ENCODE measurements around the gene PPAT.
"Not testable (repeated sequence)": the region's sequence is repeated elsewhere in the genome, so short reads cannot be mapped to it uniquely, and the experiment has no call there.

Gene PPAT

DNA sequence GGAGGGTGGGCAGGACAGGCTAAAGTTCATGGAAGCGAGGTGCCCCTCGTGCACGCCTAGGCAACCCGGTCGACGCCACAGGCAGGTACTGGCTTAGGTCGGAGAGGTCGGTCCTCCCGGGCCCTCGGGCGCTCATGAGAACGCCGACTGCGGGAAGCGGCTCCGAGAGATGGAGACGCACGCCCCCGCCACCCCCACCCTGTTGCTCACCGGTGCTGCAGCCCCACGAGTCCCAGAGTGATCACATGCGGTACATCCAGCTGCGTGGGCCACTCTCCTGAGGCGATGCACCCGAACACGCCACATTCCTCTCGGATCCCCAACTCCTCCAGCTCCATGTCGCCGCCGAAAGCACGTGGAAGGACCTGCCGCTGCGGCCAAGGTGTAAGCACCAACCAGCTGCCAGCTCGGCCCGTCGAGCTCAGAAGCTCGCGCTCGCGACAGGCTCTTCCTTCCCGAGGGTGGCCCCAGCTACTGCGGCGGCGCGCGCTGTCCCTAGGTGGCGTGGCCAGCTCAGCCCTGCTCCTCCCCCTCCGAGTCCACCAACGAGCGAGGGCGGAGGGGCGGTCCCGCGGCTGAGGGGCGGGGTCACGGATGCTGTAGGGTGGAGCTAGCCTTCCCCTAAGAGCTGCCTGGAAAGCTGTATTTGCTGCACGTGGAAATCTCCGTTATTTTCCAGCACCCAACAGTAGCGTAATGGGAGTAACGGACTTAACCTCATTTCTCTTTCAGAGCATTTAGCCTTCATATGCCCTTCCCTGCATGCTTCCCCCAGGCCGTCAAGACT, at the start of gene PPAT:
Gene PPAT, minus strand, starts transcription at position 476 of the 787 bp plus-strand sequence. Its CDS starts 138 bp downstream, at position 338.
- DNase-seq (ENCODE audit: low spot score), result peak; percentile 82

DNA sequence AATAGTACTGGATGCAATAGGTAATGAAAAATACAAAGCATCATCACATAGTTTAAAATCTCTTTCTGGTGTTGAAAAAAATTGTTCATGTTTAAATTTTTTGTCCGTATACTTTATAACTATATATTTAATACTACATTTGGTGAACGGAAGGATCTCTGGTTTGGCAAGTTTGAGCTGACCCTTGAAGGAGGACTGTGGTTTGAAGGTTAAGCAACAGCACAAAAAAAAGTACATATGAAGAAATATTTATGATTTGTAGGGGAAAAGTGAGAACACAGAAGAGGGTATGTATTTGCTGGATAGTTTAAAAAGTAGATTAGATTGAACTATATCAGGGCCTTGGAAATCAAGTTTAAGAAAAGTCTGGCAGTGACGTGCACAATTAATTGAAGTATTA, 45.3 kb upstream of the PPAT start:
- DNase-seq (ENCODE audit: low spot score), result no peak

DNA sequence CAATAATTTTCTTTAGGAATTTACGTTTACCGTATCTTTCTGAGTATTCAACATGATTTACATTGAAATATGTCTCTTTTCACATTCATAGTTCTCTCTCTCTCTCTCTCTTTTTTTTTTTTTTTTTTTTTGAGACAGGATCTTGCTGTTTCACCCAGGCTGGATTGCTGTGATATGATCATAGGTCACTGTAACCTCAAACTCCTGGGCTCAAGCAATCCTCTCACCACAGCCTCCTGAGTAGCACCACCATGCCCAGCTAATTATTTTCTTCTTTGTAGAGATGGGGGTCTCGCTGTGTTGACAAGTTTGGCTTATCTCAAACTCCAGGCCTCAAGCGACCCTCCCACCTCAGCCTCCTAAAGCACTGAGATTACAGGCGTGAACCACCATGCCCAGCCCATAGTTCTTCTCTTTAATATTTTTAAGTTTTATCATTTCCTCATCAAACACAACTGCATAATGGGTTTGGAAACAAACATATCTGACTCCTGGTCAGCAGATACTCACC, 41.8 kb upstream of the PPAT start:
- DNase-seq (ENCODE audit: low spot score), result no peak

DNA sequence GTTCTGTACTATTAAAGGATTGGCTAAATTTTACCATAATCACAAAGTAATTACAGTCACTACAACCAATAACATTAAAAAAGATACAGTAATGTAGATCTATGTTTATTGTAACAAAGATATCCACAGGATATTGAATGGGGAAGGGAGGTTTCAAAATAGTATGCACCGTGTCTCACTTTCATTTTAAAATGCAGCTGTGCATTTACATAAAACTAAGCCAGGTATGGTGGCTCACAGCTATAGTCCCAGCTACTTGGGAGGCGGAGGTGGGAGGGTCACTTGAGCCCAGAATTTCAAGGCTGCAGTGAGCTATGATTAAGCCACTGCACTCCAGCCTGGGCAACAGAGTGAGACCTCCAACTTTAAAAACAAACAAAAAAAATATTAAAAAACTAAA, 40.5 kb upstream of the PPAT start:
- DNase-seq (ENCODE audit: low spot score), result no peak

DNA sequence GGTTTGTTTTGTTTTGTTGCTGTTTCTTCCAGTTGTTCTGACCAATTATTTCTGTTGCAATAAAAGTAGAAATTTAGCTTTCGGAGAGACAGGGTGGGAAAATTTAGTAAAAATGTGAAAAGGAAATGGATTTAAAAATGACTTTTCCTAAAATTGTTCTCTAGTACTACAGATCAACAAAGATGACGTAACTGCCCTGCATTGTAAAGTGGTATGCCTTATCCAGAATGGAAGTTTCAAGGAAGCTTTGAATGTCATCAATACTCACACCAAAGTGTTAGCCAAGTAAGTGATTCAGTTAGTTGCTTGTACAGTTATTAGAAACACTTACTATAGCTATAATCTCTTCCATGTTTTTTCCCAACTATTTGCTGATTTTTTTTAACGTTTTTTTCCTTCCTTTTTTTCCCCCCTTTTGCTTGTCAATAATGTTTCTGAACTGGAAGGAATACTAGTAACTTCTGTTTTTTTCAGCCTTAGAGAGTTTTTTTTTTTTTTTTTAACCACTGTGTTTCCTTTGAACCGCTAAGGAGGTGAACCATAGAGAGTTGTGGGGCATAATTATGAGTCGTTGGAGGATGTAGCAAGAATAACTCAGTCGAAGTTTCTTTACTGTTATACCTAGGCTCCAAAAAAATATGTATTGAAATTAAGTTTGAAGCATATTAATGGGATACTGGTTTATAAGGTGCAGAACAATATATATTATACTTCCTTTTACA, 34.2 kb upstream of the PPAT start:
- DNase-seq (ENCODE audit: low spot score), result no peak

DNA sequence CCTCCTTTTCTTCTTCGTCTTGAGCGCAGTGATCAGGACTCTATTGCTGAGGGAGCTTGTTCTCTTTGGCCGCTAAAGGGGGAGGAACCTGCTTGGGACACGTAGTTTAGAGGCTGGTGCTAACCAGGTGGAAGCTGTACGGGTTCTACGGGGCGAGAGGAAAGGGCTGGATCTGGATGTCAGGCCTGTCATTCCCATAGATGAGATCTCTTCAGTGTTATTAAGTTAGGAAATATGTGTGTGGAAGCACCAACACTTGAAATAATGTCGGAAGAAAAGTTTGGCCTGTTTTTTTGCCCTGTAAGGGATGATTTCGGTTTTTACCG, 32.6 kb upstream of the PPAT start:
- DNase-seq (ENCODE audit: low spot score), result peak; percentile 22

DNA sequence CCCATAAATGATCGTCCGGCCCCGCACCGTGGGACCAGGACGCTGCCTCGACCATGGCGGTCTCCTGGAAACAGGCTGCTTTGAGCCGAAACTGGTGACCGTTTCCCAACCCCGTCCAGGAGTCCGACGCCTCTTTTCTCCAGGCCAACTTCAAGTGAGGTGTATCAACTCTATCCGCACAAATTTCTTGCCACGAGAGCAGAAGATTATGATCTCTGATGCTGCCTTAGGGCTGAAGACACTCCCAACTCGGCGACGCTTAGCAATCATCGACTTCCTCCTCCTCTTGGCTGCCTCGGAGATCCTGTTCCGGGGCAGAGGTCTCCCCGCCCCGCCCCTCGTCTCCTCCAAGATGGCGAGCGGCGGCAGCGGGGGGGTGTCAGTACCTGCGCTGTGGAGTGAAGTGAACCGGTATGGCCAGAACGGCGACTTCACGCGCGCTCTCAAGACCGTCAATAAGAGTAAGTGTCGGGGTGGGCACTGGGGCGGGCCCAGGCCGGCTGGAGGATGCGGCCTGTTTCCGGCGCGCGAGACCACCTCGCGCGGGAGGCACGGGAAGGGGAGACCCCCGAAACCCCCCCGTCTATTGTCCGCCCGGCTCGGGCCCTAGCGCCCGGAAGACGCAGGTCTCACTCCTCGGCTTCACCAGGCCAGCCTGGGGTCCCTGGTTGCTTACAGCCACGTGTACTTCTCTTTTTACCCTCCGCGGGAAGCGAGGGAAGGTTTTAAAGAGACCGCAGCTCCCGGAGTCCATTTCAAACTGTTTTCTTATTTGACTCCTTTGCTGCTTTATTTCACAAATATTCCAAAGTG, 32.1 kb upstream of the PPAT start, which contains the start of gene SRP72:
Gene SRP72, plus strand, starts transcription at position 334 of the 813 bp plus-strand sequence. Its CDS starts 19 bp downstream, at position 353.
- DNase-seq (ENCODE audit: low spot score), result peak; percentile 59

DNA sequence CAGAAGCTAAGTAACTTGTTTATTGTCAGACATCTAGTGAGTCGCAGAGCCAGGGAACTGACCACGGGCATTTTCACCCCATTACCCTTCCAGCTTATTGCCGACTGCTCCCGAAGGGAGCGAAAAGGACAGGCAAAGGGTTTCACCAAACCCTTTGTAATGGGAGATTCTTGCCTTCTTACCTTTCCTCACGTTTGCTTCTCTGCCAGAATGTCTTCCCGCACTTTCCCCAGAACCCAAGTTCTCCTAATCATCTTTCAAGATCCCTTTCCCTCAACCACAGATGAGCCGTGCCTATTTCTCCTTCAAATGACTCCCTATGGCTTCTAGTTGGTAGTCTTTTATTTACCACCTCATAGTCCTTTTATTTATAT, 31.5 kb upstream of the PPAT start:
- DNase-seq (ENCODE audit: low spot score), result peak; percentile 10

DNA sequence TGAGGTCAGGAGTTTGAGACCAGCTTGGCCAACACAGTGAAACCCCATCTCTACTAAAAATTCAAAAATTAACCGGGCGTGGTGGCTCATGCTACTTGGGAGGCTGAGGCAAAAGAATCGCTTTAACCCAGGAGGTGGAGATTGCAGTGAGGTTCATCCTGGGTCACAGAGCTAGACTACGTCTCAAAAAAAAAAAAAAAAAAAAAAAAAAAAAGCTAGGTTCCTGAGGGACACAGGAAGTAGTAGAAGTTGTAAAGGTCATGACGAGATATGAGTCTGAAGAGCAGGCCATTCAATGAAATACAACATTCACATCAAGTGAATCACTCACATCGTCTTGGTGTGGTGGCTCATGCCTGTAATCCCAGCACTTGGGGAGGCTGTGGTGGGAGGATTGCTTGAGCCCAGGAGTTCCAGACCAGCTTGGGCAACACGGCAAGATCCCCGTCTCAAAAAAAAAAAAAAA, 30.9 kb upstream of the PPAT start:
- DNase-seq (ENCODE audit: low spot score), result peak; percentile 12

DNA sequence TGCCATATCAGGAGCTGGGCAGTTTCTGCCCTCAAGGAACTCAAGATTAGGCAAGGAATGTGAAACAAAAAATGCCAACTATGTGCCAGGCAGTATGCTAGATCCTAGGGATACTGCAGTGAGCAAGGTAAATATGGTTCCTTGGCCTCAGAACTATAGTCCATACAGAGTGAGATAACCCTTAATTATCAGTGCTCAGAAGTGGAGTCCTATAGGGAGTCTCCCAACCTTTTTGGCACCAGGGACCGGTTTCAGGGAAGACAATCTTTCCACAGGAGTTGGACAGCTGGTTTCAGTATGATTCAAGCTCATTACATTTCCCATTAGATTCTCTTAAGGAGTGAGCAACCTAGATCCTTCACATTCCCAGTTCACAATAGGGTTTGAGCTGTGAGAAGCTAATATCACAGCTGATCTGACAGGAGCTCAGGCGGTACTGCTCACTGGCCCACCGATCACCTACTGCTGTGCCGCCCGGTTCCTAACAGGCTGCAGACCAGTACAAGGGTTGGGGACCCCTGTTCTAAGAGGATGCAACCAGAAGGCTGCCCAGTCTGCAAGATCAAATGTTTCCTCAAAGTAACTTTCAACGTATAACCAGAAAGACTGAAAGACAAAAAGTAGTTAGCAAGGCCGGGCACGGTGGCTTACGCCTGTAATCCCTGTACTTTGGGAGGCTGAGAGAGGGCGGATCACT, 30.3 kb upstream of the PPAT start:
- DNase-seq (ENCODE audit: low spot score), result no peak

DNA sequence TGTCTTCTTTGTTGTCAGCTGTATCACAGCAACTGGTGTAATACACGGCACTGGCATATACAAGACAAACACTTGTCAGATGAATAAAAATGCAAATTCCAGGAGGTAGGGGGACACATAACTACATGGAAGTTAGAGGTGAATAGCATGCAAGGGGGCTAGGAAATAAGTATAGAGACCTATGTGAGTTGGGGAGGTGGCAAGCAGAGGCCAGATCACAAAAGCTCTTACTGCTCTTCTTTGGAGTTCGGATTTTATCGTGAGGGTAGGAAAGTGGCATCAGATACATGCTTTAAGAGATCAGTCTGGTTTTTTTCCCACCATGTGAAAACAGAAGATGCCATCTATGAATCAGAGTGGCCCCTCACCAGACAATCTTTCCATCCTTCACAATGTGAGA, 29.2 kb upstream of the PPAT start:
- no peak for DNase-seq (ENCODE audit: low spot score)

DNA sequence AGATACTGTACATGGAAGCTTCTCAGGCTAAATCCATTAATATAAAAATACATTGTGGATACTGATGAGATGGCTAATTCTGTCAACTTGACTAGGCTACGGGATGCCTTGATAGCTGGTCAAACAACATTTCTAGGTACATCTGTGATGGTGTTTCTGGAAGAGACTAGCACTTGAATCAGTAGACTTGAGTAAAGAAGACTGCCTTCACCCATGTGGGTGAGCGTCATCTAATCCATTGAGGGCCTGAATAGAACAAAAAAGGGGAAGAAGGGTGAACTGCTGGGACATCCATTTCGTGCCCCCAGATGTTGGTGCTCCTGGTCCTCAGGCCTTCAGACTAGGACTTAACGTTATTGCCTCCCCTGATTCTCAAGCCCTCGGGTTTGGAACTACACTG, 28.3 kb upstream of the PPAT start:
- DNase-seq (ENCODE audit: low spot score), result no peak

DNA sequence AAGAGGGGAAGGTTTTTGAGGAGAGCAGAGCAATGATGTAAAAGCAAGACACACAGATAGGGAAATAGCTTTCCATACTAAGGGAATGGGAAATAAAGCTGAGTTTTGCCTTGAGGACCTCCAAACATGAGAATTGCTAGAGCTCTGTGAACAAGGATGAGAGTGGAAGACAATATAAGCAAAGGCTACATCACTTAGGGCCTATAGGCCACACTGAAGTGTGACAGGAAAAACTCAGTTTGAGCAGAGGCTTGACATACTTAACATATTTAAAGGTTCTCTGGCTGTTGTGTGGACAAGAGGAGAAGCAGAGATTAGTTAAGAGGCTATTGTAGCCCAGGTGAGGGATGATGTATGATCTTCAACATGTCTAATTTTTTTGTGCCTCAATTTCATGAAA, 26.7 kb upstream of the PPAT start:
- no peak for DNase-seq (ENCODE audit: low spot score)

DNA sequence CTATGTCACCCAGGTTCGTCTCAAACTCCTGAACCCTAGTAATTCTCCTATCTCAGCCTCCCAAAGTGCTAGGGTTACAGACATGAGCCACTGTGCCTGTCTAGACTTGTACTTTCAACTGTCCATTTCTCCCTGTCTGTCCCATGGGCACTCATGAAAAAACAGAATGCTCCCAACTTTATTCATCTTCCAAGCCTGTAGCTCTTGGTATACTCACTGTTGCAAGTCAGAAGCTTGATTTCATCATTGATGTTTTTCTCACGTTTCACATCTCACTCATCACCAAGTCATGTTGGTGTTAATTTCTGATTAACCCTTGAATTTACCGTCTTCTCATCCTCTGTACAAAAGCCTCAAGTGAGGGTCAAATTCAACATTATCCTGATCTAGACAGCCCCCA, 24.7 kb upstream of the PPAT start:
- no peak for DNase-seq (ENCODE audit: low spot score)

DNA sequence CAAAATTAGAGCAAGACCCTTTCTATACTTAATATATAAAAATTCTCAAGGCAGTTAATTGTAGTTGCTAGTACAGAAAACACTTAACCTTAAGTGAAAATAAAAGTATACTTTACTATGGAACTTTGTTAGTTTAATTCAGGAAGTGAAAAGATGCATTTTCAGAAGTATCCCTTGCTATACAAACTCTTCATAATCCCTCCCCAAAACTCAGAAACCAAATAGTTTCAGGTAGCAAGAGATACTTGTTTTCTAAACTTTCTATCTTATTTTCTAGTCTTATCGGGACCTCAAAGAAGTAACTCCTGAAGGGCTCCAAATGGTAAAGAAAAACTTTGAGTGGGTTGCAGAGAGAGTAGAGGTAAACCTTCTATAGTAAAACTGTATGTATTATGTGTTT, 14.9 kb upstream of the PPAT start:
- DNase-seq (ENCODE audit: low spot score), result no peak

DNA sequence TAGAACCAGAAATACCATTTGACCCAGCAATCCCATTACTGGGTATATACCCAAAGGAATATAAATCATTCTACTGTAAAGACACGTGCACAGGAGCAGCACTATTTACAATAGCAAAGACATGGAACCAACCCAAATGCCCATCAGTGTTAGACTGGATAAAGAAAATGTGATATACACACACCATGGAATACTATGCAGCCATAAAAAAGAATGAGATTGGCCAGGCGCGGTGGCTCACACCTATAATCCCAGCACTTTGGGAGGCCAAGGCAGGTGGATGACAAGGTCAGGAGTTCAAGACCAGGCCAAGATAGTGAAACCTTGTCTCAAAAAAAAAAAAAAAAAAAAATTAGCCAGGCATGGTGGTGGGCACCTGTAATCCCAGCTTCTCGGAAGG, 14.1 kb upstream of the PPAT start:
- DNase-seq (ENCODE audit: low spot score), result not testable (repeated sequence)

DNA sequence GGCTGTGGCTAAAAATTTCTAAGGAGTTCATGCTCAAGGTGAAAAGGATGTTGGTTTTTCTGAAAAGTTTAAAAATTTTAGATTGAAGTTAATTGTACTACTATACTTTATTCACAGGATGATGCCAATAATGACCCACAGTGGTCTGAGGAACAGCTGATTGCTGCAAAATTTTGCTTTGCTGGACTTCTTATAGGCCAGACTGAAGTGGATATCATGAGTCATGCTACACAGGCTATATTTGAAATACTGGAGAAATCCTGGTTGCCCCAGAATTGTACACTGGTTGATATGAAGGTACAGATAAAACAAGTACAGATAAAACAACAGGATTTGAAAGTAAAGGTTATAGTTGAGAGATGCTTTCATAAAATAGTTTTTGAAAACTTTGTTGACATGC, 12.9 kb upstream of the PPAT start:
- DNase-seq (ENCODE audit: low spot score), result no peak

DNA sequence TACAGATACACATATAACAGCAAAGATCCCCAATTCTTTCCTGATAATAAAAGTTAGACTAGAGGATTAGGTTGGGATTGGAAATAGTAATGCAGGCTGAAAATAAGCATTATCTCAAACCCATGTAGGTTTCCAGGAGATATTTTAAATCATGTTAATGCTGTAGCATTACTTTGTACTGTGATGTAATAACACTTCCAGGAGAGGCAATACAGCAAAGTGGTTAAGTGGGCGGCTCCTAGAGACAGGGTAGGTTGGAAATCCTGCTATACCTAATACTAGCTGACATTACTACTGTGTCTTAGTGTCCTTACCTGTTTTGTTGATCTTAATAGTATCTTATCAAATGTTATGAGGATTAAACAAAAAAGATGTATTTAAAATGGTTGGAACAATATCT, 10.3 kb upstream of the PPAT start:
- DNase-seq (ENCODE audit: low spot score), result no peak

DNA sequence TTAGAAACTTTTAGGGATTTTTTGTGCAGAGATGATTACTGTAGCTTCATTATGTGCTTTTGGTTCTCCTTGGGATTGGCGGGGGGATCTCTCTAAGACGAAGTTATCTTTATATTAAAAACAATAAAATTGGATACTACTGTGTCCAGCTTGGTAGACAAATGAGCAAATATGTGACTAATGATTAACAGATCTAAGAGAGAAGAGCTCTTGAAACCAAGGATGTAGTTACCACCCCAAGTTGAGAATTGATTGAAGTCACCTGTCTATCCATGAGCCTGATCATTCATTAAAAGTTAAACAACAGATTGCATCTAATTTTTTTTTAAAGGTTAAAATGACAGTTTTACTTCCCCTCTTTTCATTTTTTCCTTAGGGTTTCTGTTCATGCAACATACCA, 9.3 kb upstream of the PPAT start:
- DNase-seq (ENCODE audit: low spot score), result no peak

DNA sequence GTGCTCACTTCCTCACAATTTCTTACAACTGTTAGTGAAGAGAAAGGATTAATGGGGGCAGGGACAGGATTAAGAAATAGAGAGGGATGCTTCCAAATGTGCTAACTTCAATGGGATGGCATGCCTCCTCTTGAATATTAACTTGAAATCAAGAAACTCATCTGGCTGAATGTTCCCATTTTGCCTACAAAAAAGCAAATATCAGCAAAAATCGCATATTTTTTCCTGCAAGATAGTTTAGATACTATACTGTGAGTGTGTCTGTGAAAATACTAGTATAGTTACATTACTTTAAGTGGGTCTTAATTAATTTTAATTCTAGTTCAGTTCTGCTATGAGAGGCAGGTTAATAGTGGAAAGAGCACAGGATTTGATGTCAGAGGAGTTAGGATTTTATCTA, 5.6 kb upstream of the PPAT start:
- DNase-seq (ENCODE audit: low spot score), result no peak

DNA sequence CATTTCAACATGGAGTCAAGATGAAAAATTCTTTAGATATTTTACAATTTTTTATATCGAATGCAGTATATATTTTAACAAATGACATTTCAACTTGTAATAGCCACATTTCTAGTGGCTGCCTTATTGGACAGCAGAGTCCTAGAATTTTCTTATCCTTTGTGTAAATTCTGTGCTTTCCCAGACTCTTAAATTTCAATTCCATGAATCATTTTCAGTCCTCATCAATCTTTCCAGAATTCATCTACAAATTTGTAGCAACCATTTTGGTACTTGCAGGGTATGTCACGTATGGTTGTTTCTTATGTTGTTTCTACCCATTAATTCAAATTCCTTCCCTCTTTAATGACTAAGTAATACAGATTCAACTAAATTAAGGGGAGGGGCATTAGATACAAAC, 3.4 kb upstream of the PPAT start:
- no peak for DNase-seq (ENCODE audit: low spot score)

DNA sequence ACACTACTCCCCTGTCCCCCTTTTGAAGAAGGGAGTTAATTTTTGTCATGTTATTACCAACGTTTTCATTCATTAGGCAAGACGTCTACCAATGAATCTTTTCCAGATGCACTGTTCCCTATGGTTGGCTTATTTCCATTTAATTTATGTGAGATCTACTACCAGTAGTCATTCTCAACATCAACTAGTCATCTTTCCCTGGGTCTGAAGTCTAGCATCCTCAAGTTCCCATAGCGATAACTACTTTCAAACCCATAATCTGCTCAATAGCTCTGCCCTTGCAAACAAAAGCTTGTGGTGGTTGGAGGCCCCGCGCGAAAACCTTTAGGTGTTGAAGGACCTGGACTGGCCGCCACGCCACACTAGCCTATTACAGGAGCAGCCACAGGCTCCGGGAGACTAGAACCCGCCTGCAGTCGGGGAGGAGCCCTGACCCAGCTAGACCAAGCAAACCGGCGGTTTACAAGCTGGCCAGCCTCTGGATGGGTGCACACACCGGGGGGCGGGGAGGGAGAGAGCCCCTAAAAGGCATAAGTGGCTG, 746 bp downstream of the PPAT start:
- DNase-seq (ENCODE audit: low spot score), result peak; percentile 41
